GM21619 (cell line): ENCODE data around the gene TENM4.

Source experiments
- ATAC-seq: cut with Tn5 transposase; IDR thresholded peaks from one replicate; pipeline ENCODE4 v1.9.1; 2021; ENCODE audit not compliant: unreplicated experiment

Gene TENM4

GRCh38 chr11:79186669-79187068 lies 254.2 kb downstream of the TENM4 start:
- no peak for ATAC-seq

- ATAC-seq = no peak
These were observed 255.5 kb downstream of the TENM4 start for GRCh38 chr11:79185351-79185750.

- ATAC-seq = no peak
These were observed 256.5 kb downstream of the TENM4 start for GRCh38 chr11:79184285-79184684.

- no peak for ATAC-seq
These were observed 258.0 kb downstream of the TENM4 start for GRCh38 chr11:79182794-79183193.

- no peak for ATAC-seq
These were observed 261.7 kb downstream of the TENM4 start for GRCh38 chr11:79179087-79179486.

GRCh38 chr11:79174045-79175008 lies 266.5 kb downstream of the TENM4 start:
- no peak for ATAC-seq

- ATAC-seq = no peak
These were observed 267.2 kb downstream of the TENM4 start for GRCh38 chr11:79173615-79174014.

- ATAC-seq = no peak
These were observed 270.5 kb downstream of the TENM4 start for GRCh38 chr11:79170321-79170720.

- no peak for ATAC-seq
These were observed 272.2 kb downstream of the TENM4 start for GRCh38 chr11:79168530-79169110.

- ATAC-seq = no peak
These were observed 273.2 kb downstream of the TENM4 start for GRCh38 chr11:79167510-79168188.

GRCh38 chr11:79165908-79166307 lies 274.9 kb downstream of the TENM4 start:
- ATAC-seq = no peak

GRCh38 chr11:79160791-79161403 lies 279.9 kb downstream of the TENM4 start:
- no peak for ATAC-seq

GRCh38 chr11:79159657-79160450 lies 281.0 kb downstream of the TENM4 start:
- ATAC-seq = no peak

- ATAC-seq = no peak
These were observed 283.1 kb downstream of the TENM4 start for GRCh38 chr11:79157738-79158137.

GRCh38 chr11:79156031-79156430 lies 284.8 kb downstream of the TENM4 start:
- no peak for ATAC-seq

GRCh38 chr11:79155237-79155636 lies 285.6 kb downstream of the TENM4 start:
- ATAC-seq = no peak

GRCh38 chr11:79152511-79152910 lies 288.3 kb downstream of the TENM4 start:
- ATAC-seq = no peak

- no peak for ATAC-seq
These were observed 289.4 kb downstream of the TENM4 start for GRCh38 chr11:79151396-79151795.

GRCh38 chr11:79150966-79151365 lies 289.9 kb downstream of the TENM4 start:
- no peak for ATAC-seq

- ATAC-seq = no peak
These were observed 290.5 kb downstream of the TENM4 start for GRCh38 chr11:79150320-79150719.

GRCh38 chr11:79147731-79148130 lies 293.1 kb downstream of the TENM4 start:
- ATAC-seq = no peak
